HuH-7.5 (cell line): ENCODE measurements around the gene CTXN1.
"Not testable (repeated sequence)": the region's sequence is repeated elsewhere in the genome, so short reads cannot be mapped to it uniquely, and the experiment has no call there.

Experiments used
- DNase-seq: peaks from one replicate; pipeline ENCODE4 v3.0.0; 2011; ENCODE audit warnings: low spot score

CTXN1 gene

DNA sequence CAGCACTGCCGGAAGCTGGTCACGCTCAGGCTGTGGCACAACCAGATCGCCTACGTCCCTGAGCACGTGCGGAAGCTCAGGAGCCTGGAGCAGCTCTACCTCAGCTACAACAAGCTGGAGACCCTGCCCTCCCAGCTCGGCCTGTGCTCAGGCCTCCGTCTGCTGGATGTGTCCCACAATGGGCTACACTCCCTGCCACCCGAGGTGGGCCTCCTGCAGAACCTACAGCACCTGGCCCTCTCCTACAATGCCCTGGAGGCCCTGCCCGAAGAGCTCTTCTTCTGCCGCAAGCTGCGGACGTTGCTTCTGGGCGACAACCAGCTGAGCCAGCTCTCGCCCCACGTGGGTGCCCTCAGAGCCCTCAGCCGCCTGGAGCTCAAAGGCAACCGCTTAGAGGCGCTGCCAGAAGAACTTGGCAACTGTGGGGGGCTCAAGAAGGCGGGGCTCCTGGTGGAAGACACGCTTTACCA lies 25.5 kb downstream of the CTXN1 start:
- DNase-seq: no peak

DNA sequence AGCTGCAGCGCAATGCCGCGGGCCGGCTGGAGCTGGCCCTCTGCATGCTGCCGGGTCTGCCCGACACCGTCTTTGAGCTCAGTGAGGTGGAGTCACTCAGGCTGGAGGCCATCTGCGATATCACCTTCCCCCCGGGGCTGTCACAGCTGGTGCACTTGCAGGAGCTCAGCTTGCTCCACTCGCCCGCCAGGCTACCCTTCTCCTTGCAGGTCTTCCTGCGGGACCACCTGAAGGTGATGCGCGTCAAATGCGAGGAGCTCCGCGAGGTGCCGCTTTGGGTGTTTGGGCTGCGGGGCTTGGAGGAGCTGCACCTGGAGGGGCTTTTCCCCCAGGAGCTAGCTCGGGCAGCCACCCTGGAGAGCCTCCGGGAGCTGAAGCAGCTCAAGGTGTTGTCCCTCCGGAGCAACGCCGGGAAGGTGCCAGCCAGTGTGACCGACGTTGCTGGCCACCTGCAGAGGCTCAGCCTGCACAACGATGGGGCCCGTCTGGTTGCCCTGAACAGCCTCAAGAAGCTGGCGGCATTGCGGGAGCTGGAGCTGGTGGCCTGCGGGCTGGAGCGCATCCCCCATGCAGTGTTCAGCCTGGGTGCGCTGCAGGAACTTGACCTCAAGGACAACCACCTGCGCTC lies 26.1 kb downstream of the CTXN1 start:
- no peak for DNase-seq

DNA sequence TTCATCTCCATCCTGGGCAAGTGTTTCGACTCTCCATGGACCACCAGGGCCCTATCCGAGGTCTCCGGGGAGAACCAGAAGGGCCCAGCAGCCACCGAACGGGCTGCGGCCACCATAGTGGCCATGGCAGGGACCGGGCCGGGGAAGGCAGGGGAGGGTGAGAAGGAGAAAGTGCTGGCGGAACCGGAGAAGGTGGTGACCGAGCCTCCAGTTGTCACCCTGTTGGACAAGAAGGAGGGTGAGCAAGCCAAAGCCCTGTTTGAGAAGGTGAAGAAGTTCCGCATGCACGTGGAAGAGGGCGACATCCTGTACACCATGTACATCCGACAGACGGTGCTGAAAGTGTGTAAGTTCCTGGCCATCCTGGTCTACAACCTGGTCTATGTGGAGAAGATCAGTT lies 27.0 kb downstream of the CTXN1 start:
- DNase-seq: no peak

DNA sequence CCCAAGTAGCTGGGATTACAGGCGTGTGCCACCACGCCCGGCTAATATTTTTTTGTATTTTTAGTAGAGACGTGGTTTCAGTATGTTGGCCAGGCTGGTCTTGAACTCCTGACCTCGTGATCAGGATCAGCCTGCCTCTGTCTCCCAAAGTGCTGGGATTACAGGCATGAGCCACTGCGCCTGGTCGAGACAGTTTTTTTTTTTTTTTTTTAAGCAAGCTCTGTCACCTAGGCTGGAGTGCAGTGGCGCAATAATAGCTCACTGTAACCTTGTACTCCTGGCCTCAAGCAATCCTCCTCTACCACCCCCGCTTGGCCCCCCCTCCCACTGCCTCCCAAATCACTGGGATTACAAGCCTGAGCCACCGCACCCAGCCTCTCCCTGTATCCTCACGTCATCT lies 28.6 kb downstream of the CTXN1 start:
- DNase-seq: no peak

DNA sequence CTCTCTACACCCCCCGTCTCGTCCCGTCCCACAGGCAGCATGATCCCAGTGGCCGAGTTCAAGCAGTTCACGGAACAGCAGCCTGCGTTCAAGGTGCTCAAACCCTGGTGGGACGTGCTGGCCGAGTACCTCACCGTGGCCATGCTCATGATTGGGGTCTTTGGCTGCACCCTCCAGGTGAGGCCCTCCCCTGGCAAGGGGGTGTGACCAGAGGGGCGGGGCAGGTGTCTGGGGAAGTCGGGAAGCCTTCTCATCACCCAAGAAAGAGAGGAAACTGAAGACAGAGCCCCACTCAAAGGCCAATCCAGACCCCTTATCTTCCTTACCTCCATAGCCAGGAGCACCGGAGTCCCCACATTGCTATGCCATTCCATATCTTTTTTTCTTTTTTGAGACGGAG lies 30.4 kb downstream of the CTXN1 start:
- DNase-seq: no peak

DNA sequence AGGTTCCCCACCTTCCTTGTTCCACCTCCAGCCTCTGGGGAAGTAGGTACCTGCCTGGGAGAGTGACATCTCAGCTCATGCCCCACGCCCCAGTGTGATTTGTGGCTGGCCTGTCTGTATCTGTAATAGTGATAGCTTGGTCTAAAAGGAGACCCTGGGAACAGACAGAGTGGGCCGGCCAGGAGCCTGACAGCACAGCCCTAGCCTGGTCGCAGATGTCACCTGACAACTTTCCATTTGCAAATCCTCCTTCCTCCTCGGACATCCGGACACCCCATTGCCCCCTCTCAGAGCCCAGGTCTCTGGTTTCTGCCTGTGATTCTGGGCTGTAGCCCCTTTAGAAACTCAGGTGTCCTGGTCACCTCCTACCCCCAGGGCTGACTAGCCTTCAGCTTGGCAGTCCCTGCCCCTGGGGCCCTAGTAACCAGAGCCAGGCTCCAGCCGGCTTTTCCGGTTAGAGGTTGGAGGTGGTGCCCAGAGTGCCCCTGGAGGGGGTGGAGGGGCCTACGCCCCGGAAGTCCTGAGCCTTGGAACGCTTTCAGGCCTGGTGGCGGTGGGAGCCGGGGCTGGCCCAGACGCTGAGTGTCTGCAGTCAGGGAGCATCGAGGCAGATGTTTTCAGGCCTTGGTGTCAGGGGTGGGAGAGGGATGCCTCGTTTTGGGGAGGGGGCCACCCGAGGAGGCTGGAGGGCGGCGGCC lies 31.2 kb downstream of the CTXN1 start:
- DNase-seq: no peak

DNA sequence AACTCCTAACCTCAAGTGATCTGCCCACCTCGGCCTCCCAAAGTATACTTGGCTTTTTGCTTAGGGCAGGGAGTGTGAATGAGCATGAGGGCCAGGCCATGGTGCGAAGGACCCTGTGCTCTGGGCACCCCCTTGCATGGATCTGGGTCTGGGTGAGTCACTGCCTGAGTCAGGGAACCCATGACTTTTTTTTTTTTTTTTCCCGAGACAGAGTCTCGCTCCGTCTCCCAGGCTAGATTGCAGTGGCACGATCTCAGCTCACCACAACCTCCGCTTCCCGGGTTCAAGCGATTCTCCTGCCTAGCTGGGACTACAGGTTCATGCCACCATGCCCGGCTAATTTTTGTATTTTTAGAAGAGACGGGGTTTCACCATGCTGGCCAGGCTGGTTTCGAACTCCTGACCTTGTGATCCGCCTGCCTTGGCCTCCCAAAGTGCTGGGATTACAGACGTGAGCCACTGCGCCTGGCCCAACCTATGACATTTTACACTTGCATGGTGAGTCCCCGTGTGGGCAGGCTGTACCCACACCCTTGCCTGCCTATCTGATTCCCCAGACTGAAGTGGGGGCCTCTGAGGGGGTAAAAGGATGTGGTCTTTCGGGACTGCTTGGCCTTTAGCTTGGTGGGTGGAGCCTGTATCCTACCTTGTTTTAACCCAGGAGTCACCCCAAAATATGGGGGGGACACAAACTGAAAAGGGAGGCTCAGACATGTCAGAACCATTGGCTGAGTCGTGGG lies 32.4 kb downstream of the CTXN1 start:
- DNase-seq: not testable (repeated sequence)

DNA sequence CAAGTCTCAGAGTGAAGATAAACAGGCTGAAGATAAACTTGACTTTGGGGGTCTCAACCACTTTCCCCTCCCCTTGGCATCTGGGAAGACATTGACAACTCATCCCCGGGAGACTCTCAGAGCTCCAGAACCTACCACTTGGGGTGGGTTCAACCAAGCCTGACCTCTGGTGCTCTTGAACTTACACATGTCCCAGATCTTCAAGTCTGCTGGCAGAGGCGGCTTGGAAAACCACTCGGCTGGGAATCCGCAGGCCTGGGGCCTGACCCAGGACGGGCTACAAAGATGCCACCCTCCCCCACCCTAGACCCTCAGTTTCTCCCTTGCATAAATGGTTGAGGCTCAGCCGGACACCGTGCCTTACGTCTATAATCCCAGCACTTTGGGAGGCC lies 37.1 kb downstream of the CTXN1 start:
- no peak for DNase-seq

DNA sequence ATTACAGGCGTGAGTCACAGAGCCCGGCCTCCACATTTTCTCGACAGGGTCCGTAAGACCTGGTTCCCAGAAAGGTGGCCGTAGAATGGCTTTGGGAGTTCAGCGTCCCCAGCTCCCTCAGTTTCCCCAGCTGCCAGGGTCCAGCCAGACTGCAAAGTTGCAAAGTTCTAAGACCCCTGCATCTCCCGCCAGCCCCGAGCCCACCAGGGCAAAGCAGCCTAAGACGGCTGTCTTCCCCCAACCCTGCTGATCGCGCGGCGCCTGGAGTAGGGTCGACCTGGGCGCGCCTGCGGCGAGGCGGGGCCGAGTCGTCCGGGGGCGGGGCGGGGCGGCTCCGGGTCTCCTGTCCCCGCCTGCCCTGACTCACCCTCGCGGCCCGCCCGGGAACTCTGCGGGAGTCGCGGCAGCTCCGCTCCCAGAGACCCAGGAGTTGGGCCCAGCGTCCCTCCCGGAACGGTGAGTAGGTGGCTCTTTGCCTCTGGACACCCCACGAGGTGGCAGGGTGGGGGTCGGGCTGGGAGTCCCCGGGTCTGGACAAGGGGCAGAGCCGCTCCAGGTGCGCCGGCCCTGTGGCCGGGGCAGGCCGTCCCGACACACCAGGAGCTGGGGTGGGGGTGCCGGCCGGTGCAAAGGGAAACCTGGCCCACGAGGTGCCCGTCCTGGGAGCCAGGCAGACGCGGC lies 37.6 kb downstream of the CTXN1 start, which contains the start of gene LRRC8E:
LRRC8E (plus strand) TSS at position 366 of the 681 bp plus-strand sequence. CDS start 7,094 bp downstream, outside the sequence.
- peak; percentile 81 for DNase-seq

DNA sequence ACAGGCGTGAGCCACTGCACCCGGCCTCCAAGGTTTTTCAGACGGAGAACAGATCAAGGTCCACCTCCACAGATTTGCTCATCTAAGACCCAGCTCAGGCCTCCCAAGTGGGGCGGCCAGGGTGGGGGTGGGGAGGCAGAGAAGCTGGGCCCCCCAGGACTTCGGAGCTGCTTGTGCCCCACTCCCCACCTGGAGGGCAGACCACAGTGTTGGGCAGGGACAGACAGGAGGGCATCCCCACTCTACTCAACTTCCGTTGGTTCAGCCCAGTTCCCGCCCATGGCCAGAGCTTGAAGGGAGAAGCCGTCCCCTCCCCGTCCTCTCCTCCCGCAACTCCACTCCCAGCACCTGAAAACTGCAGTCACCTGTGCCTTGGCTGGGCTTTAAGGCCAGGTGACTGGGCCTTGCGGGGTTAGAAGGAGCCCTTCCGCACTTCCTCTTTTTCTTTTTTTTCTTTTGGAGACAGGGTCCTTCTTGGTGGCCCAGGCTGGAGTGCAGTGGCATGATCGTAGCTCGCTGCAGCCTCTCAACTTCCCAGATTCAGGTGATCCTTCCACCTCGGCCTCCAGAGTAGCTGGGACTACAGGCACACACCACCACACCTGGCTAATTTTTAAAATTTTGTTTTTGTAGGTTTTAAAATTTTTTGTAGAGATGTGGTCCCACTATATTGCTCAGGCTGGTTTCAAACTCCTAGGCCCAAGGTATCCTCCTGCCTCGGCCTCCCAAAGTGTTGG lies 38.4 kb downstream of the CTXN1 start:
- no peak for DNase-seq

DNA sequence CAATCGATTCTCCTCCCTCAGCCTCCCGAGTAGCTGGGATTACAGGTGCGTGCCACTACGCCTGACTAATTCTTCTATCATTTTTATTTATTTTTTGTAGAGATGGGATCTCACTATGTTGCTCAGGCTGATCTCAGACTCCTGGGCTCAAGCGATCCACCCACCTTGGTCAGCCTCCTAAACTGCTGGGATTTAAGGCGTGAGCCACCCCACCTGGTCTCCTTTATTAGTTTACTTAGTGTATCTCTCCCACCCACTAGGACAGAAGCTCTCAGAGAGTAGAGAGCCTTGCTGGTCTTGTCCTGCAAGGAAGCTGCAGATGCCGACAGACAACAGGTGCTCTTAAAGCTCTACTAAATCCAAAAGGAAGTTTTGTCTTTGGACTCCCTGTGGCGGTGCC lies 40.1 kb downstream of the CTXN1 start:
- no peak for DNase-seq

DNA sequence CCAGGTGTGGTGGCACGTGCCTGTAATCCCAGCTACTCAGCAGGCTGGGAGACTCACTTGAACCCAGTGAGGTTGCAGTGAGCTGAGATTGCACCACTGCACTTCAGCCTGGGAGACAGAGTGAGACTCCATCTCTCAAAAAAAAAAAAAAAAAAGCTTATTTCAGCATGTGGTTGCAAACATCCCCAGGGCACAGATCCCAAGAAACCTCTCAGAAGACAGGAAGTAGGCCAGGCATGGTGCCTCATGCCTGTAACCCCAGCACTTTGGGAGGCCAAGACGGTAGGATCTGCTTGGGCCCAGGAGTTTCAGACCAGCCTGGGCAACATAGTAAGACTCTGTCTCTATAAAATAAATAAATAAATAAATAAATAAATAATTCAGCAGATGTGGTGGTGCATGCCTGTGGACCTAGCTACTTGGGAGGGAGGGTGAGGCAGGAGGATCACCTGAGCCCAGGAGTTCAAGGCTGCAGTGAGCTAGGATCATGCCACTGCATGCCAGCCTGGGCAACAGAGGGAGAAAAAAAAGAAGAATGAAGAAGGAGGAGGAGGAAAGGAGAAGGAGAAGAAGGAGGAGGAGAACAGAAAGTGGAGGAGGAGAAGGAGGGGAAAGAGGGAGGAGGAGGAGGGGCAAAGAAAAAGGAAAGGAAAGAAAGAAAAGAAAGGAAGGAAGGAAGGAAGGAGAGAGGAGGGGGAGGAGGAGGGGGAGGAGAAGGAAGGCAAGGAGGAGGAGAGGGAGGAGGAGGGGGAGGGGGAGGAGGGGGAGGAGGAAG lies 42.0 kb downstream of the CTXN1 start:
- no peak for DNase-seq

DNA sequence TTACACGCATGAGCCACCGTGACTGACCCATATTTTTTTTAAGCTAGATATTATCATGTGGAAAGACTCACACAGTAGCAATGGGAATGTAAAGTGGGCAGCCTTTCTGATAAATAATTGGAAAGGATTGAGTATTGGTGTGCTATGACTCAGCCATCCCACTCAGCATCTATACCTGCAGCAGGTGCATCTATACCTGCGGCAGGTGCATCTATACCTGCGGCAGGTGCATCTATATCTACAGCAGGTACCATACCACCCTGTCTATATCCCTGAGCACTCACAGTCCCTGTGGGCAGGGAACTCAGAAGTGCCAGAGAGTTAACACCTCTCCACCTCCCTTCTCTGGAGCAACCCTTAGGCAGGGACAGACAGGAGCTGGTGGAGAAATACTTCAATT lies 42.8 kb downstream of the CTXN1 start:
- DNase-seq: no peak

DNA sequence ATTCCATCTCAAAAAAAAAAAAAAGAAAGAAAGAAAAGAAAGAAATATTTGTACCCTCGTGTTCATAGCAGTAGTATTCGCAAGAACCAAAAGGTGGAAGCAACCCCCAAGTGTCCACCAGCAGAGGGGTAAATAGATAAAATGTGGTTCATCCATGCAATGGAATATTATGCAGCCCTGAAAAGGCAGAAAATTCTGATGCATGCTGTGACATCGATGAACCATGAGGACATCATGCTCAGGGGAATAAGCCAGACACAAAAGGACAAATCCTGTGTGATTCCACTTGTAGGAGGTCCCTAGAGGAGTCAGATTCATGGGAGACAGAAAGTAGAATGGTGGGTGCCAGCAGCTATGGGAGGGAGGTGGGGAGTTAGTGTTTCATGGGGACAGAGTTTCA lies 44.0 kb downstream of the CTXN1 start:
- DNase-seq: no peak

DNA sequence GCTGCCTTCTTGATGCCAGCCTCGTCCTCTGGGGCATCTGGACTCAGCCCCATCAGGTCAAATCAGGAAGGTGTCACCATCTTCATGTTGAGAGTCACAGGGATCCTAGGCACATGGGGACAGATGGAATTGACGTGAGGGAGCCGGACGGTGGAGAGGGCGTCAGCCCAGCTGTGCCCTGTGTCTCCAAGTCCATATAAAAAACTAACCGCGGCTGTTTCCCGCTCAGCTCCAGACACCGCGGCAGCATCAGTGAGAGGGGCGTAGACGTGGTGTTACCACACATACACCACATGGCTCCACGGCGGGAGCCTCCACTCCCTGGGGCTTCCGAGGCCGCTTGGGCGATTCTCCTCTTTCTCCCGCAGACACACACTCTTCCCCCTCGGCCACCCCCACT lies 46.1 kb downstream of the CTXN1 start:
- DNase-seq: no peak

DNA sequence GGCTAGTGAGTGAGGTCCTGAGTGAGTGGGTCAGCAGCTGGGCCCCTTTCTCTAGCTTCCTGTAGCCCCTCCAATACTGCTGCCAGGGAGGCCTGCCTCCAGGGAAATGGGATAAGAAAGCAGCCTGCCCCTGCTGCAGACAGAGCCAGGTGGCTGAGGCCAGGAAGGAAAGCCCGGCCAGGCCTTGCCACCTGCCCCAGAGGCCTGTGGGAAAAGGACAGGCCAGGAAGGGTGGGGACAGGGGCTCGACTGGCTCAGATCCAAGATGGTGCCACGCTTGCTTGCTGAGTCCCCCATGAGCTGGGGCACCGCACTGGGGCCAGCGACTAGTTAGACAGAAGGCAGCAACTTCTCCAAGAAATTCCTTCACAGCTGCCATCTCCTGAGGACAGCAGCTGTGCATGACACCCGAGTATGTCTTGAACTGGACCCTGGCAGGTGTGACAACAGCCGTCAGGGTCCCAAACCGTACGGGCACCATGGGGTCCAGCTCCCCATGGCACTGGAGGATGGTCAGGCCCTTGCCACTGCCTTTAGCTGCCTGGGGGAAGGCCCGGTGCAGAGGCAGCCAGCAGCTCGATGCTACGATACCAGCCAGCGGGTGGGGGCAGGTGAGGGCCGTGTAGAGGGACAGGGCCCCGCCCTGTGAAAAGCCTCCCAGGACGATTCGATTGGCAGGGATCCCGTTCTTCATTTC lies 46.7 kb downstream of the CTXN1 start:
- DNase-seq: no peak

DNA sequence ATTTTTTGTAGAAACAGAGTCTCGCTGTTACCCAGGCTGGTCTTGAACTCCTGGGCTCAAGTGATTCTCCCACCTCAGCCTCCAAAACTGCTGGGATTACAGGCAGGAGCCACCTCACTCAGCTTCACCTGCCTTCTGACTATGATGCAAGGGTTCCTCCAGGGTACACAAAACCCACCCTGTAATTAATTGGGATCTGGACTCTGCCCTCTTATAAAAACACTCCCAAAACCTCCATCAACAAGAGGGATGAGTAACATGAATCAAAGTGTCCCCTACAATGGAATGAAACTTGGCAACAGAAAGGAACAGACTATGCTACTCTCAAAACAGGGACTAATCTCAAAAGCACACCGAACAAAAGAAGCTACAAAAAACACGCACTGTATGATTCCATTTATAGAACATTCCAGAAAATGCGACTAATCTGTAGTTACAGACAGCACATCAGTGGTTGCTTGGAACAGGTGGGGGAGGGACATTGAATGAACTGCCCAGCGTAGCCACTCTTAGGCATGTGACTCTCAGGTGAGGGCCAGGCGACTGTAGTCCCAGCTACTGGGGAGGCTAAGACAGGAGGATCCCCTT lies 48.6 kb downstream of the CTXN1 start:
- no peak for DNase-seq

DNA sequence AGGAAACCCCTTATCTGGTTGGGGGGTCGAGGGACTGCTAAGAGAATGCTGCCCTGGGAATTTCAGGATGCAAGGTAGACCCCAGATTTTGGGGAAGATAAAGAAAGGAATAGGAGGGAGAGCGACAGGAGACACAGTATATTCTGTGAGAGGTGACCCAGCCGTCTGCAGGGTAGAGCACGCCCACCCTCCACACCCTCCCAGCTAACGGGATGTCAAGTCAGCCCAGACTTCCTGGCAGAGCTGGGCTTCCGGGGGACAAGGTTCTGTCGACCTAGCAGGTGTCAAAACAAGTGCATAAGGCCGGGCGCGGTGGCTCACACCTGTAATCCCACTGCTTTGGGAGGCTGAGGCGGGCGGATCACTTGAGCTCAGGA lies 51.0 kb downstream of the CTXN1 start:
- no peak for DNase-seq
